ENCODE results near the gene GPX4.

The GPX4 gene

GRCh38 chr19:1084024-1084868 lies 19.5 kb upstream of the GPX4 start:
- DNase-seq (ENCODE audit: low read depth in 2 of 2), result no peak

- no peak for DNase-seq (ENCODE audit: low read depth in 2 of 2)
Observed at GRCh38 chr19:1085053-1085658, 18.6 kb upstream of the GPX4 start.

- DNase-seq (ENCODE audit: low read depth in 2 of 2), result no peak
Observed at GRCh38 chr19:1085676-1086442, 17.9 kb upstream of the GPX4 start.

- DNase-seq (ENCODE audit: low read depth in 2 of 2), result no peak
Observed at GRCh38 chr19:1086613-1087012, 17.2 kb upstream of the GPX4 start.

- no peak for DNase-seq (ENCODE audit: low read depth in 2 of 2)
Observed at GRCh38 chr19:1087813-1088415, 15.9 kb upstream of the GPX4 start.

- DNase-seq (ENCODE audit: low read depth in 2 of 2), result no peak
Observed at GRCh38 chr19:1088416-1089010, 15.3 kb upstream of the GPX4 start.

GRCh38 chr19:1089126-1089771 lies 14.5 kb upstream of the GPX4 start:
- DNase-seq (ENCODE audit: low read depth in 2 of 2), result no peak

- DNase-seq (ENCODE audit: low read depth in 2 of 2), result no peak
Observed at GRCh38 chr19:1089891-1090290, 13.9 kb upstream of the GPX4 start.

GRCh38 chr19:1090731-1091543 lies 12.9 kb upstream of the GPX4 start:
- DNase-seq (ENCODE audit: low read depth in 2 of 2), result no peak

GRCh38 chr19:1091544-1092175 lies 12.1 kb upstream of the GPX4 start:
- no peak for DNase-seq (ENCODE audit: low read depth in 2 of 2)

GRCh38 chr19:1093330-1093729 lies 10.5 kb upstream of the GPX4 start:
- no peak for DNase-seq (ENCODE audit: low read depth in 2 of 2)

GRCh38 chr19:1093811-1094553 lies 9.8 kb upstream of the GPX4 start:
- no peak for DNase-seq (ENCODE audit: low read depth in 2 of 2)

GRCh38 chr19:1094655-1094977 lies 9.2 kb upstream of the GPX4 start:
- no peak for DNase-seq (ENCODE audit: low read depth in 2 of 2)

- DNase-seq (ENCODE audit: low read depth in 2 of 2), result peak; percentile 96 to 97
Observed at GRCh38 chr19:1094978-1095701, 8.7 kb upstream of the GPX4 start, which contains the start of gene POLR2E. Gene POLR2E, minus strand, starts transcription at chr19:1095375. Its CDS starts 60 bp downstream, at chr19:1095315.

- DNase-seq (ENCODE audit: low read depth in 2 of 2), result no peak
Observed at GRCh38 chr19:1097810-1098176, 6.0 kb upstream of the GPX4 start.

- no peak for DNase-seq (ENCODE audit: low read depth in 2 of 2)
Observed at GRCh38 chr19:1098177-1099051, 5.4 kb upstream of the GPX4 start.

GRCh38 chr19:1101337-1101698 lies 2.5 kb upstream of the GPX4 start:
- DNase-seq (ENCODE audit: low read depth in 2 of 2), result no peak

Data from fibroblast of skin of left biceps (primary cell).